Uterus (tissue), 2 donors: ENCODE measurements around the gene EPHA6.

Experiments used
- POLR2A ChIP-seq, 2 donors: fragments of 450-650 bp; IDR thresholded peaks; one replicate each; pipeline ENCODE4 v1.6.1; 2016; ENCODE audit warnings: antibody characterized with exemption in 2 of 2, mild to moderate bottlenecking in 1 of 2, moderate library complexity in 1 of 2
- TF ChIP-seq, protein P1 (sequence below), 4 experiments: fragments of 200-600 bp in 2 of 4; fragments of 450-650 bp in 2 of 4; sonication (generic) in 2 of 4; IDR thresholded peaks; one replicate each; pipeline ENCODE4 v1.5.1; 2016 to 2019; ENCODE audit warnings: antibody characterized with exemption in 4 of 4, mild to moderate bottlenecking in 2 of 4, moderate library complexity in 1 of 4

GRCh38 chr3:97089621-97090020 is 275.2 kb downstream of the EPHA6 start:
- TF ChIP-seq, protein P1, sequence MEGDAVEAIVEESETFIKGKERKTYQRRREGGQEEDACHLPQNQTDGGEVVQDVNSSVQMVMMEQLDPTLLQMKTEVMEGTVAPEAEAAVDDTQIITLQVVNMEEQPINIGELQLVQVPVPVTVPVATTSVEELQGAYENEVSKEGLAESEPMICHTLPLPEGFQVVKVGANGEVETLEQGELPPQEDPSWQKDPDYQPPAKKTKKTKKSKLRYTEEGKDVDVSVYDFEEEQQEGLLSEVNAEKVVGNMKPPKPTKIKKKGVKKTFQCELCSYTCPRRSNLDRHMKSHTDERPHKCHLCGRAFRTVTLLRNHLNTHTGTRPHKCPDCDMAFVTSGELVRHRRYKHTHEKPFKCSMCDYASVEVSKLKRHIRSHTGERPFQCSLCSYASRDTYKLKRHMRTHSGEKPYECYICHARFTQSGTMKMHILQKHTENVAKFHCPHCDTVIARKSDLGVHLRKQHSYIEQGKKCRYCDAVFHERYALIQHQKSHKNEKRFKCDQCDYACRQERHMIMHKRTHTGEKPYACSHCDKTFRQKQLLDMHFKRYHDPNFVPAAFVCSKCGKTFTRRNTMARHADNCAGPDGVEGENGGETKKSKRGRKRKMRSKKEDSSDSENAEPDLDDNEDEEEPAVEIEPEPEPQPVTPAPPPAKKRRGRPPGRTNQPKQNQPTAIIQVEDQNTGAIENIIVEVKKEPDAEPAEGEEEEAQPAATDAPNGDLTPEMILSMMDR (IDR thresholded peaks at IDR 0.05): no peak
- no peak for TF ChIP-seq POLR2A (IDR thresholded peaks at IDR 0.05)
